ENCODE measurements around the gene VAV3. TPM values are rescaled to one million over a fixed set of nuclear protein-coding genes. Genes with fewer than 3 reads are reported as not detected.

VAV3 gene
- total RNA-seq, 1 donor from 2014 or later, result 0.12 TPM

- no peak for DNase-seq (ENCODE audit: low spot score)
- H3K4me3 Mint-ChIP-seq (ENCODE audit: unreplicated experiment), result no peak overlapping the region
- H3K36me3 Mint-ChIP-seq (ENCODE audit: low read depth), result no peaks in the 10 kb centered on the region
- H3K4me1 Mint-ChIP-seq (ENCODE audit: low read depth), result no peaks in the 10 kb centered on the region
- H3K27ac Mint-ChIP-seq (ENCODE audit: unreplicated experiment), result no peak overlapping the region
- TF ChIP-seq CTCF (IDR thresholded peaks at IDR 0.05), result no peak
- H3K27me3 Mint-ChIP-seq (ENCODE audit: low read depth), result peaks cover 7% of the 10 kb centered on the region
- H3K9me3 Mint-ChIP-seq (ENCODE audit: low read depth), result no peaks in the 10 kb centered on the region
These were observed 12.0 kb downstream of the VAV3 start for GRCh38 chr1:107952989-107953388.

GRCh38 chr1:107950464-107950863 is 14.5 kb downstream of the VAV3 start:
- no peaks in the 10 kb centered on the region for H3K9me3 Mint-ChIP-seq (ENCODE audit: low read depth)
- H3K27ac Mint-ChIP-seq (ENCODE audit: unreplicated experiment), result no peak overlapping the region
- no peak for DNase-seq (ENCODE audit: low spot score)
- no peaks in the 10 kb centered on the region for H3K36me3 Mint-ChIP-seq (ENCODE audit: low read depth)
- TF ChIP-seq CTCF (IDR thresholded peaks at IDR 0.05), result no peak
- no peaks in the 10 kb centered on the region for H3K4me1 Mint-ChIP-seq (ENCODE audit: low read depth)
- H3K4me3 Mint-ChIP-seq (ENCODE audit: unreplicated experiment), result no peak overlapping the region
- peaks cover 12% of the 10 kb centered on the region for H3K27me3 Mint-ChIP-seq (ENCODE audit: low read depth)

- Mint-ChIP-seq H3K4me3 (ENCODE audit: unreplicated experiment) (no peak overlapping the region), H3K27ac (ENCODE audit: unreplicated experiment) (no peak overlapping the region), H3K27me3 (ENCODE audit: low read depth) (peaks cover 12% of the 10 kb centered on the region), H3K9me3 (ENCODE audit: low read depth) (no peaks in the 10 kb centered on the region), H3K4me1 (ENCODE audit: low read depth) (no peaks in the 10 kb centered on the region), H3K36me3 (ENCODE audit: low read depth) (no peaks in the 10 kb centered on the region)
- no peak for TF ChIP-seq CTCF (IDR thresholded peaks at IDR 0.05)
- DNase-seq (ENCODE audit: low spot score), result no peak
These were observed 15.3 kb downstream of the VAV3 start for GRCh38 chr1:107949467-107950253.

- no peaks in the 10 kb centered on the region for H3K36me3 Mint-ChIP-seq (ENCODE audit: low read depth)
- DNase-seq (ENCODE audit: low spot score), result no peak
- no peaks in the 10 kb centered on the region for H3K9me3 Mint-ChIP-seq (ENCODE audit: low read depth)
- no peak for TF ChIP-seq CTCF (IDR thresholded peaks at IDR 0.05)
- H3K27ac Mint-ChIP-seq (ENCODE audit: unreplicated experiment), result no peak overlapping the region
- no peaks in the 10 kb centered on the region for H3K4me1 Mint-ChIP-seq (ENCODE audit: low read depth)
- no peak overlapping the region for H3K4me3 Mint-ChIP-seq (ENCODE audit: unreplicated experiment)
- peaks cover 14% of the 10 kb centered on the region for H3K27me3 Mint-ChIP-seq (ENCODE audit: low read depth)
These were observed 18.2 kb downstream of the VAV3 start for GRCh38 chr1:107946794-107947193.

GRCh38 chr1:107943694-107944093 is 21.3 kb downstream of the VAV3 start:
- no peak for DNase-seq (ENCODE audit: low spot score)
- no peaks in the 10 kb centered on the region for H3K36me3 Mint-ChIP-seq (ENCODE audit: low read depth)
- H3K9me3 Mint-ChIP-seq (ENCODE audit: low read depth), result no peaks in the 10 kb centered on the region
- no peak overlapping the region for H3K27ac Mint-ChIP-seq (ENCODE audit: unreplicated experiment)
- H3K27me3 Mint-ChIP-seq (ENCODE audit: low read depth), result peaks cover 8% of the 10 kb centered on the region
- no peak overlapping the region for H3K4me3 Mint-ChIP-seq (ENCODE audit: unreplicated experiment)
- no peaks in the 10 kb centered on the region for H3K4me1 Mint-ChIP-seq (ENCODE audit: low read depth)
- no peak for TF ChIP-seq CTCF (IDR thresholded peaks at IDR 0.05)
